NK-92 (cell line): Measurements from ENCODE around the gene TMF1.

Experiments used
- DNase-seq: peaks from one replicate; lab custom pipeline; 2025; ENCODE audit not compliant: unreplicated experiment; lab: John Stamatoyannopoulos, UW

TMF1 gene

GRCh38 chr3:69013253-69014021 lies 38.7 kb downstream of the TMF1 start, which contains the start of gene EOGT:
EOGT (minus strand) TSS chr3:69013684; CDS start chr3:69009846, 3,838 bp downstream.
- no peak for DNase-seq

- DNase-seq, result no peak
These were observed 39.3 kb downstream of the TMF1 start for GRCh38 chr3:69012800-69013252.

GRCh38 chr3:69012100-69012799 lies 39.9 kb downstream of the TMF1 start:
- no peak for DNase-seq

- DNase-seq, result no peak
These were observed 40.9 kb downstream of the TMF1 start for GRCh38 chr3:69011096-69011730.

- no peak for DNase-seq
These were observed 42.3 kb downstream of the TMF1 start for GRCh38 chr3:69009559-69010410.

- DNase-seq, result no peak
These were observed 43.2 kb downstream of the TMF1 start for GRCh38 chr3:69008980-69009379.

- DNase-seq, result no peak
These were observed 46.2 kb downstream of the TMF1 start for GRCh38 chr3:69005791-69006482.

- DNase-seq, result no peak
These were observed 46.9 kb downstream of the TMF1 start for GRCh38 chr3:69005071-69005790.

GRCh38 chr3:69004138-69004537 lies 48.0 kb downstream of the TMF1 start:
- no peak for DNase-seq

GRCh38 chr3:68999605-69000004 lies 52.5 kb downstream of the TMF1 start:
- no peak for DNase-seq

GRCh38 chr3:68999158-68999557 lies 53.0 kb downstream of the TMF1 start:
- DNase-seq, result no peak

GRCh38 chr3:68997887-68998286 lies 54.2 kb downstream of the TMF1 start:
- no peak for DNase-seq

GRCh38 chr3:68996356-68996995 lies 55.7 kb downstream of the TMF1 start:
- DNase-seq, result no peak

- no peak for DNase-seq
These were observed 63.4 kb downstream of the TMF1 start for GRCh38 chr3:68988740-68989139.

- no peak for DNase-seq
These were observed 64.8 kb downstream of the TMF1 start for GRCh38 chr3:68987322-68987721.

- no peak for DNase-seq
These were observed 65.5 kb downstream of the TMF1 start for GRCh38 chr3:68986496-68987208.

- DNase-seq, result no peak
These were observed 66.9 kb downstream of the TMF1 start for GRCh38 chr3:68985146-68985790.

GRCh38 chr3:68984011-68984530 lies 68.1 kb downstream of the TMF1 start:
- DNase-seq, result no peak
